ENCODE data around the gene HOXD12. TPM values are rescaled to one million over a fixed set of nuclear protein-coding genes. Genes with fewer than 3 reads are reported as not detected.

HOXD12 gene
- total RNA-seq, 1 experiment from 2014 or later = not detected

- Histone ChIP-seq H3K4me2 (no peak overlapping the region), H2AFZ (no peak overlapping the region), H3F3A (ENCODE audit: insufficient read depth, low read depth) (no peaks in the 10 kb centered on the region), H3K27me3 (ENCODE audit: insufficient read depth, low read depth) (peaks cover 81% of the 10 kb centered on the region), H3K4me3 (no peak overlapping the region), H3K4me1 (replicated peaks; ENCODE audit: insufficient read depth) (no peaks in the 10 kb centered on the region), H3K79me2 (ENCODE audit: low read depth) (no peaks in the 10 kb centered on the region), H3K9me3 (ENCODE audit: insufficient read depth, low read depth) (no peaks in the 10 kb centered on the region), H3K9me2 (ENCODE audit: insufficient read depth) (no peaks in the 10 kb centered on the region), H3K27ac (no peak overlapping the region), H4K20me1 (ENCODE audit: insufficient read depth) (no peaks in the 10 kb centered on the region), H3K36me3 (ENCODE audit: low read depth) (no peaks in the 10 kb centered on the region)
- intact Hi-C loops (cut with micrococcal nuclease; ENCODE audit: unreplicated experiment) = no loop called here
- no TSS peak for BruUV-seq (replicated peaks)
- POLR2A ChIA-PET (ENCODE audit: unreplicated experiment) = no interaction called here
- no peak for DNase-seq
- TF ChIP-seq, protein P1, sequence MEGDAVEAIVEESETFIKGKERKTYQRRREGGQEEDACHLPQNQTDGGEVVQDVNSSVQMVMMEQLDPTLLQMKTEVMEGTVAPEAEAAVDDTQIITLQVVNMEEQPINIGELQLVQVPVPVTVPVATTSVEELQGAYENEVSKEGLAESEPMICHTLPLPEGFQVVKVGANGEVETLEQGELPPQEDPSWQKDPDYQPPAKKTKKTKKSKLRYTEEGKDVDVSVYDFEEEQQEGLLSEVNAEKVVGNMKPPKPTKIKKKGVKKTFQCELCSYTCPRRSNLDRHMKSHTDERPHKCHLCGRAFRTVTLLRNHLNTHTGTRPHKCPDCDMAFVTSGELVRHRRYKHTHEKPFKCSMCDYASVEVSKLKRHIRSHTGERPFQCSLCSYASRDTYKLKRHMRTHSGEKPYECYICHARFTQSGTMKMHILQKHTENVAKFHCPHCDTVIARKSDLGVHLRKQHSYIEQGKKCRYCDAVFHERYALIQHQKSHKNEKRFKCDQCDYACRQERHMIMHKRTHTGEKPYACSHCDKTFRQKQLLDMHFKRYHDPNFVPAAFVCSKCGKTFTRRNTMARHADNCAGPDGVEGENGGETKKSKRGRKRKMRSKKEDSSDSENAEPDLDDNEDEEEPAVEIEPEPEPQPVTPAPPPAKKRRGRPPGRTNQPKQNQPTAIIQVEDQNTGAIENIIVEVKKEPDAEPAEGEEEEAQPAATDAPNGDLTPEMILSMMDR (conservative IDR thresholded peaks at IDR 0.05) = no peak
- TF ChIP-seq EZH2 (IDR thresholded peaks at IDR 0.05; ENCODE audit: low read depth) = no peak
- CTCF ChIA-PET = no interaction called here
Observed at GRCh38 chr2:176117823-176118371, 18.3 kb downstream of the HOXD12 start.

DNA sequence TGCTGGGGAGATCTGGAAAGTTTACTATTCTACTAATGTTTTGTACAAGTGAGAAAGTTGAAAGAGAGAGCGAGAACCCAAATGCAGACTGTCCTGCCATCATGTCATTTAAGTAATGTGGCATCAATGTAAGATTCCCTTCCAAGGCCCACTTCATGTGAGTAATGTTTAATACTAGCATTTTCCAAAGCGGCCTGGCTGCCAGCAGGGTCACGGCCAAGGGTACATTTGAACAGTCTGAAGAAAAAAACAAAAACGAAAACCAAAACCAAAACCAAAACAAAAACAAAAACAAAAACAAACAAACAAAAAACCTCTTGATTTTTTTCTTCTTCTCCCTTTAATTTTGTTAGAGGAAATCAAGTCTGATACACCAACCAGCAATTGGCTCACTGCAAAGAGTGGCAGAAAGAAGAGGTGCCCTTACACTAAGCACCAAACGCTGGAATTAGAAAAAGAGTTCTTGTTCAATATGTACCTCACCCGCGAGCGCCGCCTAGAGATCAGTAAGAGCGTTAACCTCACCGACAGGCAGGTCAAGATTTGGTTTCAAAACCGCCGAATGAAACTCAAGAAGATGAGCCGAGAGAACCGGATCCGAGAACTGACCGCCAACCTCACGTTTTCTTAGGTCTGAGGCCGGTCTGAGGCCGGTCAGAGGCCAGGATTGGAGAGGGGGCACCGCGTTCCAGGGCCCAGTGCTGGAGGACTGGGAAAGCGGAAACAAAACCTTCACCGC is 19.2 kb downstream of the HOXD12 start:
- BruUV-seq (replicated peaks) = no TSS peak
- H2AFZ ChIP-seq = no peak overlapping the region
- H3K36me3 ChIP-seq (ENCODE audit: low read depth) = no peaks in the 10 kb centered on the region
- no peaks in the 10 kb centered on the region for H3F3A ChIP-seq (ENCODE audit: insufficient read depth, low read depth)
- ChIA-PET POLR2A (ENCODE audit: unreplicated experiment) (no interaction called here), CTCF (no interaction called here)
- no peak overlapping the region for H3K4me3 ChIP-seq
- intact Hi-C loops (cut with micrococcal nuclease; ENCODE audit: unreplicated experiment) = no loop called here
- peak in 1 of 2 experiments; percentile 30 for DNase-seq
- no peaks in the 10 kb centered on the region for H3K79me2 ChIP-seq (ENCODE audit: low read depth)
- H3K27me3 ChIP-seq (ENCODE audit: insufficient read depth, low read depth) = peaks cover 73% of the 10 kb centered on the region
- H3K9me2 ChIP-seq (ENCODE audit: insufficient read depth) = no peaks in the 10 kb centered on the region
- H3K27ac ChIP-seq = no peak overlapping the region
- TF ChIP-seq, protein P1 (conservative IDR thresholded peaks at IDR 0.05) = peak; percentile 72
- no peak for TF ChIP-seq EZH2 (IDR thresholded peaks at IDR 0.05; ENCODE audit: low read depth)
- H3K4me2 ChIP-seq = peak overlapping the region; percentile 6; the same call in 1 of the 2 replicates
- H3K9me3 ChIP-seq (ENCODE audit: insufficient read depth, low read depth) = no peaks in the 10 kb centered on the region
- H4K20me1 ChIP-seq (ENCODE audit: insufficient read depth) = no peaks in the 10 kb centered on the region
- no peaks in the 10 kb centered on the region for H3K4me1 ChIP-seq (replicated peaks; ENCODE audit: insufficient read depth)

GRCh38 chr2:176120364-176121189 is 21.0 kb downstream of the HOXD12 start:
- POLR2A ChIA-PET (ENCODE audit: unreplicated experiment) = interaction anchor here (0.5 kb wide), 1 partner anchor 1226 kb away, joined by 4 read pairs; no protein-coding TSS in a partner anchor
- no peak overlapping the region for H3K4me3 ChIP-seq
- H4K20me1 ChIP-seq (ENCODE audit: insufficient read depth) = no peaks in the 10 kb centered on the region
- DNase-seq = no peak
- CTCF ChIA-PET = interaction anchor here (0.5 kb wide), 1 partner anchor 1014 kb away, joined by 3 read pairs; no protein-coding TSS in a partner anchor
- H3K9me3 ChIP-seq (ENCODE audit: insufficient read depth, low read depth) = no peaks in the 10 kb centered on the region
- no peaks in the 10 kb centered on the region for H3K4me1 ChIP-seq (replicated peaks; ENCODE audit: insufficient read depth)
- H3K36me3 ChIP-seq (ENCODE audit: low read depth) = no peaks in the 10 kb centered on the region
- H2AFZ ChIP-seq = no peak overlapping the region
- peaks cover 73% of the 10 kb centered on the region for H3K27me3 ChIP-seq (ENCODE audit: insufficient read depth, low read depth)
- BruUV-seq (replicated peaks) = no TSS peak
- no peak overlapping the region for H3K4me2 ChIP-seq
- no peak overlapping the region for H3K27ac ChIP-seq
- intact Hi-C loops (cut with micrococcal nuclease; ENCODE audit: unreplicated experiment) = no loop called here
- no peaks in the 10 kb centered on the region for H3F3A ChIP-seq (ENCODE audit: insufficient read depth, low read depth)
- H3K79me2 ChIP-seq (ENCODE audit: low read depth) = no peaks in the 10 kb centered on the region
- no peak for TF ChIP-seq EZH2 (IDR thresholded peaks at IDR 0.05; ENCODE audit: low read depth)
- TF ChIP-seq, protein P1 (conservative IDR thresholded peaks at IDR 0.05) = no peak
- H3K9me2 ChIP-seq (ENCODE audit: insufficient read depth) = no peaks in the 10 kb centered on the region
